Raji (cell line): ENCODE measurements around the gene ATP2B3.

Experiments
- POLR2A ChIP-seq: IDR thresholded peaks from 2 replicates; pipeline ENCODE4 v1.6.1; 2011; ENCODE audit warnings: low read depth, low read length, control low read depth; ENCODE audit not compliant: insufficient read depth

Gene ATP2B3

DNA sequence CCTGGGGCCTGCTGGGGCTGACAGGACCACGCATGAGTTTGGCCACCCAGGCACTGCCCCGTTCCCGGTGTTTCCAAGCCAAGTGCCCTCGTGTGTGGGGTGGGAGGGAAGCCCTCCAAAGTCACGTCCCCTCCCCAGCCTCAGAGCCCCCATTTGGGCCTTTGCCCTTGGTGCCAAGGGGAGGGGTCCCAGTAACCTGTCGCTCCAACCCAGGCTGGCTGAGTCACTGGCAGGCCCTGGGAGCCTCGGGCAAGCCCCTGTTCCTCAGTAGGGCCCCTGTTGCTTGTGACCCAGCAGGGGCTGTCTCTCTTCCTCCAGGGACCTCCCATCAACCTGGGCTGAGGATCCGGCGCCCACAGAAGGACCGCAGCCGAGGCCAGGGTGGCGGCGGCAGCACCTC is 36.4 kb upstream of the ATP2B3 start:
- TF ChIP-seq POLR2A: no peak

DNA sequence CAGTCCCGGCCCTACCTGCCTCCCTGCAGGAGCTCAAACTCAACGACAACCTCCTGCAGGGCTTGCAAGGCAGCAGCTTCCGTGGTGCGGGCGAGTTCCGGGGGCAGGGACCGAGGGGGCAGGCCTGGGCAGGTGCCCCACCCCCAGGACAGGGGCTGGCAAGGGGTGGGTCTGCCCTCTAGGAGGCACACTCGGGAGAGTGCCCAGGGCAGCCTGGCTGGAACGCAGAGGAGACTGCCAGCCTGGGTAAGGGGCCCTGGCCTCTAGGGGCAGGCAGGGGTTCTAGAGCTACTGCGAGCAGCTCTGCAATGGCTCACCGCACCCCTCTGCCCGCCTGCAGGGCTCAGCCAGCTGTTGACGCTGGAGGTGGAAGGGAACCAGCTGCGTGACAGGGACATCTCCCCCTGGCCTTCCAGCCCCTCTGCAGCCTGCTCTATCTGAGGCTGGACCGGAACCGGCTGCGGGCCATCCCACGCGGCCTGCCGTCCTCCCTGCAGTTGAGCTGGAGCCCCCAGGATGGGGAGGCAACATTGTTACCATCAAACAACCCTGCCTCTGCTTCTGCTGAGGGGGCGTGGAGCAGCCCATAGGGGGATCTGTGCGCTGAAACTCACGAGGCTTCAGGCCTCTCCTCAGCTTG is 34.9 kb upstream of the ATP2B3 start:
- TF ChIP-seq POLR2A: no peak

DNA sequence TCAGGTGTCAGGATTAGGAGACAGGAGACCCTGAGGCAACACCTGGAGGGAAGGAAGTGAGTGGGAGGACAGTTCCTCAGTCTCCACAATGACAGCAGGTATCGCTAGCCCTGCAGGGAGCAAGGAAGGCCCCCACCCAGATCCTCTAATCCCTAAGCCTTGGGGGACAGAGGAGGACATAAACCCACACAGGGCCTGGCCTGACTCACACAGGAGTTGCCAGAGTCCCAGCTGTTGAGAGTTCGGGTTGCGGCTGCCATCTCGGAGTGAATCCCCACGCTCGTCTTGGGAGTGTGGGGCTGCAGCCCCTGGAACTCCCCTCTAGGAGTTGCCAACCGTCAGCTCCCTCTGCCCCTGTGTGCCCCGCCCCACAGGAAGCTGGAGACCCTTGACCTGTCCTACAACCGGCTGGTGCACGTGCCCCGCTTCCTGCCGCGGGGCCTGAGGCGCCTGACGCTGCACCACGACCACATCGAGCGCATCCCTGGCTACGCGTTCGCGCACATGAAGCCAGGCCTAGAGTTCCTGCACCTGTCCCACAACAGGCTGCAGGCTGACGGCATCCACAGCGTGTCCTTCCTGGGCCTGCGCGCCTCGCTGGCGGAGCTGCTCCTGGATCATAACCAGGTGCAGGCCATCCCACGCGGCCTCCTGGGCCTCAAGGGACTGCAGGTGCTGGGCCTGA is 31.9 kb upstream of the ATP2B3 start:
- no peak for TF ChIP-seq POLR2A

DNA sequence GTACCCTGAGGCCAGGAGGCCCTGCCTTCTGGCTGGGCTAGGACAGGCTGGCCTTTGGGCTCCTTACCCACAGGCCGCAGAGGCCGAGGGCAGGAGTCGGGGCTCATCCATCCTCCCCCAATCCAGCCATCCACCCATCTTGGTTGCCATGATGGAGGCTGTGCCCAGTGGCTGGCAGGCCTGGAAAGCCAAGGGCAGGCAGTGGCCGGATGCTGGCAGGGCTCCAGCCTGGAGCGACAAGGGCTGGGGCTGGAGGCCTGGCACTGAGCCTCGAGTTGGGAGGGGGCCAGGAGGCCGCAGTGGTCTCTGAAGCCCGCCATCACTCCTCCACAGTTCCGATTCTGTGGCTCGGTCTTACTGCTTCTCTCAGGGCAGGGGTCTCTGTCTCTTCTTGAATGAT is 31.3 kb upstream of the ATP2B3 start:
- no peak for TF ChIP-seq POLR2A

DNA sequence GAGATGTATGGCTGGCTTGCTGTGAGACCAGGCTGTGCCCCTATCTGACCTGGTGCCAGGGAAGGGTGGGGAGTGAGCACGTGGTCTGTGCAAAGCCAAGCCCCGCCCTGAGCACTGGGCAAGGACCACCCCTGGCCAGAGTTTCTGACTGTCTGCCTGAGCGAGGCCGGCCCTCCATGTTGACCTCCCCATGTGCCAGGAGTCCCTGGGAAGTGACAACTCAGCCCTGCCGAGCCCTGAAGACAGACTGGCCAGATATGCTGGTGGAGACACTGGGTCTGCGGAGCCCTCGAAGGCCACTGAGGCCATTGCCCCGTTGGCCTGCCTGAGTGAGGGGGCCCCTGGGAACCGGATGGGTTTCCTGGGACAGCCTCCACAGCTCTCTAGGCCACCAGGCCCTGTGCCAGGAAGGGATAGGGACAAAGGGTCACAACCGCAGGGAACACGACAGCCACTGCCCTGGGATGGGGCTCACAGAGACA is 29.8 kb upstream of the ATP2B3 start:
- TF ChIP-seq POLR2A: no peak

DNA sequence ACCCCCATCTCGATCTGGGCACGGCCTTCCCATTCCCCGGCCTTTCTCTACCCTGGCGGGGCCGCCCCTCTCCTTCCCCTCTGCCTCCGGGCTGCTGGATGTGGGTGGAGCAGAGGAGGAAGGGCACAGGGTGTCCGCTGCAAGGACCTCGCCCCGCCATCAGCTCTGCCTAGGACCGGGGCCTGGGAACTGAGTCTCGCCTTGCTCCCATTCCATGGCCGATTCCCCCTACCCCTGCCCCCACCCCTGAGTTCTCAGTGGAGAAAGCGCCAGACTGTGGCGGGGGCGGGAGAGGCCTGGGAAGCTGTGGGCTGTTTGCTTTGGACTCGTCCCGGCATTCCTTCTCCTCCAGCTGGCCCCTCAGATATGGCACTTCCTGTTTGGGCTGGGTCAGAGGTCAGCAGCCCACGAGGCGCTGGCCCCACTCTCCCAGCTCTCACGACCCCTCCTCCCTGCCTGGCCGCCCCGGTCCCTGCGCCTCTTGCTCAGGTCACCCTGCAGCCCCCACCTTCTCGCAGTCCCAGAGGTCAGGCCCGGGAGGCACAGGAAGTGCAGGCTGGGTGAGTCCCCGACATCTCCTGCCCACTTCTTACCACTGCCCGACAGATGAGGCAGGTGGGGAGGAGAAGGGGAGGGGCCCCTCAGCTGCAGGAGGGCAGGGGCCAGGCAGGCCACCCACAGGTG is 29.1 kb upstream of the ATP2B3 start:
- TF ChIP-seq POLR2A: no peak

DNA sequence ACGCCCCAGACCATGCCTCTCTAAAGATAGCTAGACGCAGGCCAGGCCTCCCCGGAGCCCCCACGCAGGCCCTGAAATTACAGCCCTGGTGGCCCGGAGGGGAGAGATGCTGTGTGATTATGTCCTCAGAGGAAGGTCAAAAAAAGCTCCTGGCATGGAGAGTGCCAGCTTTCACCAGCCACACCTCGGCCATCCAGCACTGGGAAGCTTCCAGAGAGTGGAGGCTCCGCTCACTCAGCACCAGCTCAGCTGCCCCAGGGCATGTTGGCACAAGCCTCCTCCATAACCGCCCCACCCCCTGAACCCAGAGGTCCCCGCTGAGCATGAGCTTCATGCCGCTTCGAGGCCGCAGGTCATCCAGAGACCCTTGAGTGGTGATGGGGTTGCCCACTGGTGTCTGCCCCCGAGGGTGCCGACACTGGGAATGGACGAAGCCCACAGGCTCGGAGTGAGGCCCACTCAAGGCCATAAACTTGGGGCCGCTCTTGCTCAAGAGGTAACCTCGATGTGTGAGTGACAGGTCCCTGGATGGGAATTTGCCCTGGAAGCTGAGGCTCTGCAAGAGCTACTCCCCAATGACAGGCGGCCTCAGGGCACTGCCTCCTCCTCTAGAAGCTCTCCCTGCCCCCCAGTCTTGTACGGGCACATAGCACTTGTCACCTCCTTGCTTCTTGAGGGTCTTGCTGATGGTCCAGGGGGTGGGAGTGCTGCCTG is 27.1 kb upstream of the ATP2B3 start:
- TF ChIP-seq POLR2A: no peak

DNA sequence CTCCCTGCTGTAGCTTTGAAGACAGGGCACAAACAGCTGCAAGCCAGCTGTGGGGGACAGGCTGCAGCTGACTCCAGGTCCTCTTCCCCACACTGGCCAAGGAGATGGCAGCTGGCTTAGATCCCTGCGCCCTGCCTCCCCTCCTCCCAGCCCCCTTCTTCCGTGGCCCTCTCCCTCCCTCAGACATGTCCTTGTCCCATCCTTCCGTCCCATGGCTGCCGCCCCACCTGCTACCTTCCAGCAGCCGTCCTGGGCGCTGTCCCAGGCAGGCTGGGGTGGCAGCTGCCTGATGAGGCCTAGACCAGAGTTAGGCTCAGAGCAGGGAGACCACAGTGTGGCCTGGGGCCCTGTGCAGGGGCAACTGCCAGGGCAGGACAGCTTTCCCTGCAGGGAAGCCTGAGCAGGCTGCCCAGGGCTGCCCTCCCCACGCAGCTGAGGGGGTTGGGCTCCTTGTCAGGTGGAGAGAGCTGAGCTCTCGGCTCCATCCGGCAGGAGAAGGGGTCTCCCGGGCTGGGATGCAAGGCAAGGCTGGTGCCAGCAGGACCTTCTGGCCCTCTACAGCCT is 26.0 kb upstream of the ATP2B3 start:
- no peak for TF ChIP-seq POLR2A

DNA sequence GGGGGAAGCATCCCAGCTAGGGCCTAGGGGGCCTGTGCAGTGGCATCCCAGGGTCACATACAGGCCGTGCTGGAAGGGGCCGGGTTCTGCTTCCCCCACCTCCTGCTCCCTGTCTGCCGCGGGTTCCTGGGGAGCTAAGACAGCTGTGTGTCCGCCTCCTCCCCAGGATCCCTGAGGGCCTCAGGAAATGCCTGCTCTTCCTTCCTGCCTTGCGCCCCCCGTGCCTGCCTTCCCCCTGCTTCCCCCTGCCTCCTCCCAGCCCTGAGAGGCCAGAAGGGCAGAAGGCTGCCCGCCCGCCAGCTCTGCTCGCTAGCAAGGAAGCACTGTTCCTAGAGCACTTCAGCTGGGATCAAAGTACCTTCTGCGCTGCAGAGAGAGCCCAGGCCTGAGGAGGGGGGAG is 25.5 kb upstream of the ATP2B3 start:
- TF ChIP-seq POLR2A: no peak

DNA sequence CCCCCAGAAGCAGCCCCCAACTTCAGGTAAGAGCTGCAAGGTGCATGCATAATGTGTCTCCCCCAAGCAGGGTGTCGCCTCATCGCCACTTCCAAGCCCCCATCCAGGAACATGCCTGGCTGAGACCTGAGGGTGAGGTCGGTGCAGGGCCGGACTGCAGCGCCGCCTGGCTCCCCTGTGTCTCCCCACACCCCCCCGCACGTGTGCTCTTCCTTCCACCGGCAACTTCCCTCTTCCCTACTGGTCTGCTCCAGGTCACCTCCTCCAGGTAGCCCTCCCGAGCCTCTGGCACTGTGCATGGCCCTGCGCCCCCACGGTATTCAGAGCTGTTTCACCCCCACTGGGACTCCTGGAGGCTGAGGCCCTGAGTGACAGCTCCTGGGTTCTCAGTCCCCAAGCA is 24.9 kb upstream of the ATP2B3 start:
- no peak for TF ChIP-seq POLR2A

DNA sequence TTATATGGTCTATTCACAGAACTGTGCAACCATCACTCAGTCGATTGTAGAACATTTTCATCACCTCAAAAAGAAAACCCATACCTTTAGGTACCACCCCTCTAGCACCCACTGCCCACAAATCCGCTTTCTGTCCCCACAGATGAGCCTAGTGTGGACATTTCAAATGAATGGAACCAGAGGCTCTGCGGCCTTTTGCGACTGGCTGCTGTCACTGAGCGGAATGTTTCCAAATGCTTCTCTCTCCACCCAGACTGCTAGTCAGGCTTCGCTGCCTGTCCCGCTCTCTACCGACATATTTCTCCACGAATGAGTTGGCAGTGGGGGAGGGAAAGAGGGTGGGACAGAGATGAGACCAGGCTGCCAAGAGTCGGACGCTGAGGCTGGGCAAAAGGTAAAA is 24.4 kb upstream of the ATP2B3 start:
- no peak for TF ChIP-seq POLR2A

DNA sequence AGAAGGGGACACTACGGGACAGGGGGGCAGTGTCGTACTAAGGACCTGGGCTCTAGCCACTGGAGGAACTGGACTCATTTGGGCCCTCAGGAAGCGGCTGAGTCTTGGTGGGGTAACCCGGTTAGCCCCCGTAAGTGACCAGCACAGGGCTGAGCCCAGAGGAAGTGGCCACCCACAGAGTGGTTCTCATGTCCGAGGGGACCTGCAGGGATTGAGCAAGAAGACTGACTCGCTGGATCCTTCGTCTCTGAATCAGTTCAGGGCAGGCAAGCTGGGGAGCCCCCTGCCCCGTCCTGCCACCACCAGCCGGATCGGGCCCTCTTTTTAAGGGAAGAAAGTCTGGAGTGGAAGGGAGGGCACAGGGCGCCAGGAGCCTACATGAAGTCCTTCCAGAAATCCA is 23.4 kb upstream of the ATP2B3 start:
- TF ChIP-seq POLR2A: no peak

DNA sequence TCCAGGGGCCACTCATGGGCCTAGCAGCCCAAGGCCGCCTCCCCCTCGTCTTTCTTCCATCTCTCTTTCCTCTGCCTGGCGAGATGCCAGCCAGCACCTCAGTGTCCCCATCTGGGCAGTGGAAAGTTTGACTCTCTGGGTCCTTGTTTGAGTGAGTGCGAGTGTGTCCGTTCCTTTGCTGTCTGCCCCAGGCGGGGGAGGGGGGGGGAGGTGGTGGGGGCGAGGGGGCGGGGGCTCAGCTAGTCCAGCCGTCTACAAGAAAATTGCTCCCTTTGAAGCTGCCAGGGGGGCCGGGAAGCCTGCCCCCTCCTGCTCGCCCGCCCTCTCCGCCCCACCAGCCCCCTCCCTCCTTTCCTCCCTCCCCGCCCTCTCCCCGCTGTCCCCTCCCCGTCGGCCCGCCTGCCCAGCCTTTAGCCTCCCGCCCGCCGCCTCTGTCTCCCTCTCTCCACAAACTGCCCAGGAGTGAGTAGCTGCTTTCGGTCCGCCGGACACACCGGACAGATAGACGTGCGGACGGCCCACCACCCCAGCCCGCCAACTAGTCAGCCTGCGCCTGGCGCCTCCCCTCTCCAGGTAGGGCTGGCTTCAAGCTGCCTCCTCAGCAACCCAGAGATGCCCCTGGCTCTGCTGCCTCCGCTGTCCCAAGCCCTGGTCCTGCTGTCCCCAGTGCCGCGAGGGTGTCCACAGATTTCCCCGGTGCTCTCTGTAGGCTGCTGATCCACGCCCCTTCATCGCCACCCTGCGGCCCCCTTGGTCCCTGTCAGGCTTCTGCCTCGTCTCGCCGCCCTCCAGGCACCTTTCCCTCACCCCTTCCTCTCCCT is 22.7 kb upstream of the ATP2B3 start, which contains the start of gene BGN:
BGN (plus strand) TSS at position 440 of the 821 bp plus-strand sequence. CDS start 9,652 bp downstream, outside the sequence.
- no peak for TF ChIP-seq POLR2A

DNA sequence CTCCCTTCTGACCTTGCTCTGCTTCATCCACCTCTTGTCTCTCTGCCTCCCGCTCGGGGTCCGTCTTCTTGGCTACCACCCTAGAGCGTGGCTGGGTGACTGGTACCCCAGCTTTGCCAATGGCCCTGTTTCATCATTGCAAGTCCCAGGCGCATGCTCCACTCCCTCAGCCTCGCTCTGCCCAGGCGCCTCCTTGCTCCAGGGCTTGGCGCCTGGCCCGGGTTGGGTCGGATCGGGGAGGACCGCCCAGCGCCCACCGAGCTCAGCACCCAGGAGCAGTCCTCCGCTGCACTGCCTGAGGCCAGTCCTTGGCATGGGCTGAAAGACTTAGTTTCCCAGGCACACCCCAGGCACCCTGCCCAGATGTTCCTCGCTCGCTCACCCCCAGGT is 22.1 kb upstream of the ATP2B3 start:
- TF ChIP-seq POLR2A: no peak

DNA sequence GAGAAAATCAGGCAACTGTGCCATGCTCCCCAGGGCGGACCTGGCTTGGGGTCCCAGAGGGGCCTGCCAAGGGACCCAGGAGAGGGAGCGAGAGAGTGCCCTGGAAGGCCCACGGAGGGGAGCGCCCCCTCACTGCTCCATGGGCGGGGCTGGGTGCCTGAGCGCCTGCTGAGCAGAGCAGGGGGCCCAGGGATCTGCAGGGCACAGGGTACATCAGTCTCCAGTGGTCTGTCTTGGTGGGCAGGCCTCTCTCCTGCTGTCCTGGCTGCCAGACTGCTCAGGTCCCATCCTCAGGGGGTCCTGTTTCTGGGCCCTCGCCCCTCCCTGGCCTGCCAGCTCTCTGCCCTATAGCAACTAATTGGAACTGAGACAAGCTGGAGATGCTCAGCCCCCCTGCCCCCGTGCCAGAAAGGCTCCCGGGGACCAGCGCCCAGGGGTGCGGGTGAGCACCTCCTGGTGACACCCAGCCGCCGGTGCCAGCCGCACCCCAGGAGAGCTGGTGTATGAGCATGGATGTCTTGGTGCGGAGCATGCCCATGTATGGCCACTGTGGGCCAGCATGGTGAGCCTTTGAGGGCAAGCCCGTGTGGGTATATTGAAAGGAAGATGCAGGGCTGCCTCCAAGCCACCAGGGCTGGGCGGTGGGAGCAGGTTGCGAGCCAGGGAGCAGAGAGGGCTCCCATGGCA is 21.4 kb upstream of the ATP2B3 start:
- TF ChIP-seq POLR2A: no peak
